ENCODE results near the gene MTHFSD.

GRCh38 chr16:86508947-86509758 lies 45.9 kb downstream of the MTHFSD start:
- no peak for TF ChIP-seq RARB (CRISPR knock-in tag; IDR thresholded peaks at IDR 0.05)
- no peak for TF ChIP-seq ZC3H10 (CRISPR knock-in tag; IDR thresholded peaks at IDR 0.05)
- TF ChIP-seq ISL1 (CRISPR knock-in tag; IDR thresholded peaks at IDR 0.05), result no peak
- no peak for TF ChIP-seq PPARA (CRISPR knock-in tag; IDR thresholded peaks at IDR 0.05; ENCODE audit: borderline replicate concordance)
- TF ChIP-seq GLIS3 (CRISPR knock-in tag; IDR thresholded peaks at IDR 0.05), result no peak
- TF ChIP-seq ZFP30 (CRISPR knock-in tag; IDR thresholded peaks at IDR 0.05), result no peak
- TF ChIP-seq CSDC2 (CRISPR knock-in tag; IDR thresholded peaks at IDR 0.05), result no peak
- TF ChIP-seq ZNF70 (CRISPR knock-in tag; IDR thresholded peaks at IDR 0.05), result no peak
- no peak for TF ChIP-seq ARNTL (CRISPR knock-in tag; IDR thresholded peaks at IDR 0.05; ENCODE audit: borderline replicate concordance, low read depth)
- no peak for TF ChIP-seq OSR1 (CRISPR knock-in tag; IDR thresholded peaks at IDR 0.05)
- no peak for TF ChIP-seq CSRNP3 (CRISPR knock-in tag; IDR thresholded peaks at IDR 0.05)
- no peak for TF ChIP-seq POU6F1 (CRISPR knock-in tag; IDR thresholded peaks at IDR 0.05; ENCODE audit: borderline replicate concordance, low read depth)
- no peak for TF ChIP-seq ZFP3 (CRISPR knock-in tag; IDR thresholded peaks at IDR 0.05)
